ENCODE results near the gene KRTAP5-6. TPM values are rescaled to one million over a fixed set of nuclear protein-coding genes. Genes with fewer than 3 reads are reported as not detected.

KRTAP5-6 gene
- total RNA-seq, 2 experiments from 2014 or later = not detected

Other genes with a start within 250 kb of the KRTAP5-6 start
- 10 to 100 TPM; 15.2 to 16.3 TPM for gene MOB2, start 210.4 kb upstream of the KRTAP5-6 start, total RNA-seq
- gene DUSP8, start 124.9 kb upstream of the KRTAP5-6 start, total RNA-seq = 1 to 10 TPM; 1.5 to 2.1 TPM
- gene KRTAP5-1, start 111.9 kb upstream of the KRTAP5-6 start, total RNA-seq = not detected
- not detected for gene KRTAP5-2, start 98.9 kb upstream of the KRTAP5-6 start, total RNA-seq
- gene KRTAP5-3, start 88.7 kb upstream of the KRTAP5-6 start, total RNA-seq = not detected
- gene KRTAP5-4, start 75.1 kb upstream of the KRTAP5-6 start, total RNA-seq = not detected
- gene KRTAP5-5, start 67.4 kb upstream of the KRTAP5-6 start, total RNA-seq = not detected
- gene IFITM10, start 53.4 kb downstream of the KRTAP5-6 start, total RNA-seq = not detected
- 10 to 100 TPM; 40.9 to 43.0 TPM for gene CTSD, start 66.7 kb downstream of the KRTAP5-6 start, total RNA-seq
- not detected for gene SYT8, start 137.8 kb downstream of the KRTAP5-6 start, total RNA-seq
- under 1 TPM in 1 of 2 experiments, not detected in 1; 0.31 TPM for gene TNNI2, start 141.8 kb downstream of the KRTAP5-6 start, total RNA-seq
- 100 to 1,000 TPM; 147 to 148 TPM for gene LSP1, start 155.9 kb downstream of the KRTAP5-6 start, total RNA-seq
- under 1 TPM; 0.20 to 0.31 TPM for gene PRR33, start 194.7 kb downstream of the KRTAP5-6 start, total RNA-seq
- under 1 TPM; 0.50 to 0.54 TPM for gene TNNT3, start 222.5 kb downstream of the KRTAP5-6 start, total RNA-seq

Measured in activated naive CD8-positive, alpha-beta T cell treated with anti-CD3 and anti-CD28 coated beads for 36 hours (primary cell).